A549 (cell line): ENCODE results near the gene CREB5. TPM values are rescaled to one million over a fixed set of nuclear protein-coding genes. Genes with fewer than 3 reads are reported as not detected.

ENCODE experiments used
- ATAC-seq, 2 experiments: fragments of 200-7000 bp in 1 of 2; fragments of >200 bp in 1 of 2; cut with Nextera tagmentation in 1 of 2; cut with Tn5 transposase in 1 of 2; 3 replicates each; pipeline versions ENCODE4 v1.8.0 to v1.9.1; 2018 to 2020; ENCODE audit warnings: mild to moderate bottlenecking in 1 of 2, moderate library complexity in 1 of 2
- CTCF ChIA-PET: fragments of 300-600 bp; sonication (Branson Sonifier 250); formaldehyde crosslinking; extraction: SDS; loops from one replicate; lab custom pipeline; 2021; ENCODE audit warnings: antibody characterized with exemption, inconsistent platforms; lab: Yijun Ruan, JAX
- POLR2A ChIA-PET: fragments of 350-600 bp; formaldehyde crosslinking; extraction: SDS; loops from one replicate; lab custom pipeline; 2021; ENCODE audit warnings: antibody characterized with exemption, inconsistent platforms; lab: Yijun Ruan, JAX
- DNase-seq, 2 experiments: peaks; one replicate each; pipeline versions ENCODE4 v3.0.0 to v3.0.0-alpha.2; 2011 to 2016; ENCODE audit warnings: low read depth in 1 of 2, low spot score in 1 of 2
- FAIRE-seq: peaks from 2 replicates; lab custom pipeline; 2011; peaks lifted over from hg19 to GRCh38; lab: Jason Lieb, UNC
- H3K27ac ChIP-seq, 2 experiments: fragments of >200 bp; sonication (Bioruptor Twin); formaldehyde crosslinking; 3 replicates each; pipeline ENCODE4 v1.5.1; 2016 to 2017
- H3K4me1 ChIP-seq: fragments of >200 bp; sonication (Bioruptor Twin); formaldehyde crosslinking; 3 replicates; pipeline ENCODE4 v1.6.1; 2016
- H3K4me2 ChIP-seq: fragments of >200 bp; sonication (Bioruptor Twin); formaldehyde crosslinking; 3 replicates; pipeline ENCODE4 v1.6.1; 2016
- H3K4me3 ChIP-seq: fragments of >200 bp; sonication (Bioruptor Twin); formaldehyde crosslinking; 3 replicates; pipeline ENCODE4 v1.5.1; 2016
- H3K9me3 ChIP-seq: fragments of >200 bp; sonication (Bioruptor Twin); formaldehyde crosslinking; 3 replicates; pipeline ENCODE4 v1.6.1; 2016
- CBX8 ChIP-seq: fragments of 200-600 bp; sonication (generic); IDR thresholded peaks from 2 replicates; pipeline ENCODE4 v1.6.1; 2016
- CHD2 ChIP-seq: fragments of 150-350 bp; IDR thresholded peaks from 2 replicates; pipeline ENCODE4 v1.6.1; 2014; ENCODE audit warnings: low read length; ENCODE audit not compliant: partially characterized antibody
- EHF ChIP-seq: fragments of 250-450 bp; sonication (Bioruptor Pico); IDR thresholded peaks from 2 replicates; pipeline ENCODE4 v1.5.0; 2020; ENCODE audit warnings: mild to moderate bottlenecking
- EHMT2 ChIP-seq: fragments of 200-600 bp; sonication (generic); IDR thresholded peaks from 2 replicates; pipeline ENCODE4 v1.6.1; 2016; ENCODE audit warnings: antibody characterized with exemption, low read depth, mild to moderate bottlenecking, moderate library complexity
- EP300 ChIP-seq, 2 experiments: fragments of >200 bp; sonication (Bioruptor Twin); formaldehyde crosslinking; IDR thresholded peaks; 2 replicates in 1 of 2; 3 replicates in 1 of 2; pipeline ENCODE4 v1.6.1; 2016 to 2017
- ESRRA ChIP-seq: fragments of 150-350 bp; IDR thresholded peaks from 2 replicates; pipeline ENCODE4 v1.6.1; 2014; ENCODE audit warnings: mild to moderate bottlenecking, low read length, borderline replicate concordance
- FOXS1 ChIP-seq: fragments of 250-450 bp; sonication (Bioruptor Pico); IDR thresholded peaks from 2 replicates; pipeline ENCODE4 v1.5.0; 2020; ENCODE audit warnings: mild to moderate bottlenecking, moderate library complexity
- HES2 ChIP-seq: fragments of >200 bp; sonication (Bioruptor Twin); formaldehyde crosslinking; IDR thresholded peaks from 2 replicates; pipeline ENCODE4 v1.6.1; 2016
- HOXA7 ChIP-seq: fragments of 250-450 bp; sonication (Bioruptor Pico); IDR thresholded peaks from 2 replicates; pipeline ENCODE4 v1.5.0; 2020; ENCODE audit warnings: mild to moderate bottlenecking, moderate library complexity
- JUN ChIP-seq, 2 experiments: fragments of >200 bp; sonication (Bioruptor Twin); formaldehyde crosslinking; IDR thresholded peaks; 2 replicates in 1 of 2; 3 replicates in 1 of 2; pipeline ENCODE4 v1.6.1; 2016 to 2017
- KDM1A ChIP-seq: fragments of 200-600 bp; sonication (generic); IDR thresholded peaks from 2 replicates; pipeline ENCODE4 v1.6.1; 2016; ENCODE audit warnings: low read depth, mild to moderate bottlenecking
- MAFK ChIP-seq: fragments of 450-650 bp; IDR thresholded peaks from 2 replicates; pipeline ENCODE4 v1.6.1; 2014; ENCODE audit not compliant: partially characterized antibody
- MYC ChIP-seq: IDR thresholded peaks from 2 replicates; pipeline ENCODE4 v1.6.1; 2012; ENCODE audit warnings: mild to moderate bottlenecking, inconsistent platforms, low read length, improper control_type of control experiment, borderline replicate concordance
- NFE2L2 ChIP-seq: fragments of 150-350 bp; conservative IDR thresholded peaks from 2 replicates; pipeline ENCODE4 v1.6.1; 2014; ENCODE audit warnings: low read length
- PHF8 ChIP-seq: fragments of 200-600 bp; sonication (generic); IDR thresholded peaks from 2 replicates; pipeline ENCODE4 v1.6.1; 2016; ENCODE audit warnings: low read depth, mild to moderate bottlenecking, antibody characterized with exemption, moderate library complexity, borderline replicate concordance
- RAD21 ChIP-seq, 2 experiments: fragments of >200 bp in 1 of 2; sonication (Bioruptor Twin) in 1 of 2; formaldehyde crosslinking in 1 of 2; IDR thresholded peaks in 1 of 2; conservative IDR thresholded peaks in 1 of 2; 2 replicates in 1 of 2; 3 replicates in 1 of 2; pipeline ENCODE4 v1.6.1; 2012 to 2018; ENCODE audit warnings: inconsistent platforms in 1 of 2
- RARB ChIP-seq: fragments of 250-450 bp; sonication (Bioruptor Pico); IDR thresholded peaks from 2 replicates; pipeline ENCODE4 v1.8.0; 2021; ENCODE audit warnings: mild to moderate bottlenecking, moderate library complexity
- REST ChIP-seq: fragments of 200-600 bp; sonication (generic); IDR thresholded peaks from 2 replicates; pipeline ENCODE4 v1.6.1; 2016; ENCODE audit warnings: antibody characterized with exemption, mild to moderate bottlenecking, moderate library complexity
- RFX5 ChIP-seq: fragments of 450-650 bp; IDR thresholded peaks from 2 replicates; pipeline ENCODE4 v1.7.1; 2014; ENCODE audit warnings: antibody characterized with exemption, mild to moderate bottlenecking, moderate library complexity
- SMC3 ChIP-seq: fragments of >200 bp; sonication (Bioruptor Twin); formaldehyde crosslinking; IDR thresholded peaks from 3 replicates; pipeline ENCODE4 v1.6.1; 2018; ENCODE audit warnings: inconsistent platforms
- SREBF2 ChIP-seq: fragments of 450-650 bp; IDR thresholded peaks from 2 replicates; pipeline ENCODE4 v1.6.1; 2014; ENCODE audit warnings: mild to moderate bottlenecking, moderate library complexity
- TFCP2L1 ChIP-seq: fragments of 250-450 bp; sonication (Bioruptor Pico); IDR thresholded peaks from 2 replicates; pipeline ENCODE4 v1.5.0; 2021; ENCODE audit warnings: mild to moderate bottlenecking
- TP53 ChIP-seq: fragments of 250-450 bp; sonication (Bioruptor Pico); IDR thresholded peaks from 2 replicates; pipeline ENCODE4 v1.5.0; 2021; ENCODE audit warnings: mild to moderate bottlenecking, moderate library complexity
- ZC3H11A ChIP-seq: fragments of 450-650 bp; IDR thresholded peaks from 2 replicates; pipeline ENCODE4 v1.6.1; 2014; ENCODE audit warnings: antibody characterized with exemption, mild to moderate bottlenecking
- ZFP36 ChIP-seq: fragments of 450-650 bp; IDR thresholded peaks from 2 replicates; pipeline ENCODE4 v1.6.1; 2014; ENCODE audit warnings: borderline replicate concordance; ENCODE audit not compliant: partially characterized antibody
- WGBS: methylation state at CpG from one replicate; pipeline ENCODE4 v1.1.6; 2017; ENCODE audit errors: missing lambda C conversion rate; 5-methylcytosine and 5-hydroxymethylcytosine counted together
- polyA plus RNA-seq, 4 experiments: library from polyadenylated mRNA; depleted of rRNA in 3 of 4; stranded (reverse); fragments of >200 nt; fragmentation: RNase III in 1 of 4; extraction: RNeasy Plus Mini Kit Qiagen cat#74134 plus additional on column Dnase treatment in 1 of 4; gene quantifications; 2 replicates in 3 of 4; 3 replicates in 1 of 4; pipeline ENCODE4 v1.2.3, GENCODE V29; 2011 to 2017
- TF ChIP-seq, protein P1 (sequence below): fragments of >200 bp; sonication (Bioruptor Twin); formaldehyde crosslinking; IDR thresholded peaks from 3 replicates; pipeline ENCODE4 v1.5.1; 2016
- TF ChIP-seq, protein P2 (sequence below): fragments of 250-450 bp; sonication (Bioruptor Pico); IDR thresholded peaks from 2 replicates; pipeline ENCODE4 v1.5.0; 2020; ENCODE audit warnings: low read depth, mild to moderate bottlenecking, moderate library complexity

Gene CREB5
- polyA plus RNA-seq, 2 of the 4 experiments (the other 2 are of a cell fraction), result 0.61 to 1.5 TPM

- no peak for TF ChIP-seq SMC3
- TF ChIP-seq EHMT2, result no peak
- TF ChIP-seq EHF (CRISPR knock-in tag), result no peak
- ATAC-seq, result no peak
Observed at GRCh38 chr7:28530175-28530802, 118.0 kb downstream of the CREB5 start.

GRCh38 chr7:28530803-28531175 is 118.5 kb downstream of the CREB5 start:
- POLR2A ChIA-PET, result no interaction called here
- peaks cover 14% of the 10 kb centered on the region for H3K4me1 ChIP-seq
- FAIRE-seq (no peak), ATAC-seq (no peak), DNase-seq (no peak)
- H3K4me3 ChIP-seq, result no peak overlapping the region
- H3K4me2 ChIP-seq, result no peak overlapping the region
- TF ChIP-seq TP53 (CRISPR knock-in tag), result no peak
- TF ChIP-seq PHF8, result no peak
- TF ChIP-seq, protein P1, sequence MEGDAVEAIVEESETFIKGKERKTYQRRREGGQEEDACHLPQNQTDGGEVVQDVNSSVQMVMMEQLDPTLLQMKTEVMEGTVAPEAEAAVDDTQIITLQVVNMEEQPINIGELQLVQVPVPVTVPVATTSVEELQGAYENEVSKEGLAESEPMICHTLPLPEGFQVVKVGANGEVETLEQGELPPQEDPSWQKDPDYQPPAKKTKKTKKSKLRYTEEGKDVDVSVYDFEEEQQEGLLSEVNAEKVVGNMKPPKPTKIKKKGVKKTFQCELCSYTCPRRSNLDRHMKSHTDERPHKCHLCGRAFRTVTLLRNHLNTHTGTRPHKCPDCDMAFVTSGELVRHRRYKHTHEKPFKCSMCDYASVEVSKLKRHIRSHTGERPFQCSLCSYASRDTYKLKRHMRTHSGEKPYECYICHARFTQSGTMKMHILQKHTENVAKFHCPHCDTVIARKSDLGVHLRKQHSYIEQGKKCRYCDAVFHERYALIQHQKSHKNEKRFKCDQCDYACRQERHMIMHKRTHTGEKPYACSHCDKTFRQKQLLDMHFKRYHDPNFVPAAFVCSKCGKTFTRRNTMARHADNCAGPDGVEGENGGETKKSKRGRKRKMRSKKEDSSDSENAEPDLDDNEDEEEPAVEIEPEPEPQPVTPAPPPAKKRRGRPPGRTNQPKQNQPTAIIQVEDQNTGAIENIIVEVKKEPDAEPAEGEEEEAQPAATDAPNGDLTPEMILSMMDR, result no peak
- TF ChIP-seq NFE2L2, result no peak
- TF ChIP-seq ESRRA, result no peak
- TF ChIP-seq, protein P2, sequence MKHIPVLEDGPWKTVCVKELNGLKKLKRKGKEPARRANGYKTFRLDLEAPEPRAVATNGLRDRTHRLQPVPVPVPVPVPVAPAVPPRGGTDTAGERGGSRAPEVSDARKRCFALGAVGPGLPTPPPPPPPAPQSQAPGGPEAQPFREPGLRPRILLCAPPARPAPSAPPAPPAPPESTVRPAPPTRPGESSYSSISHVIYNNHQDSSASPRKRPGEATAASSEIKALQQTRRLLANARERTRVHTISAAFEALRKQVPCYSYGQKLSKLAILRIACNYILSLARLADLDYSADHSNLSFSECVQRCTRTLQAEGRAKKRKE (CRISPR knock-in tag), result no peak
- TF ChIP-seq KDM1A, result no peak
- no peak for TF ChIP-seq JUN (IDR thresholded peaks at IDR 0.05)
- no peak for TF ChIP-seq HOXA7 (CRISPR knock-in tag)
- TF ChIP-seq SREBF2, result no peak
- TF ChIP-seq ZC3H11A, result no peak
- CTCF ChIA-PET, result interaction anchor here (0.9 kb wide), 1 partner anchor 8 kb away, joined by 3 read pairs; no protein-coding TSS in a partner anchor
- no peak overlapping the region for H3K27ac ChIP-seq
- 33% methylated on average over 4 of the region's 4 CpGs for WGBS
- H3K9me3 ChIP-seq, result no peaks in the 10 kb centered on the region

More at GRCh38 chr7:28530175-28530802, 118.0 kb downstream of the CREB5 start:
- FAIRE-seq, result no peak
- H3K4me3 ChIP-seq, result no peak overlapping the region
- ChIA-PET POLR2A (no interaction called here), CTCF (interaction anchor here (0.9 kb wide), 1 partner anchor 8 kb away, joined by 3 read pairs; no protein-coding TSS in a partner anchor)
- H3K27ac ChIP-seq, result no peak overlapping the region
- DNase-seq, result no peak
- WGBS, result 69% methylated on average over 11 of the region's 12 CpGs
- no peak overlapping the region for H3K4me2 ChIP-seq
- H3K9me3 ChIP-seq, result no peaks in the 10 kb centered on the region
- peaks cover 14% of the 10 kb centered on the region for H3K4me1 ChIP-seq

GRCh38 chr7:28531291-28531690 is 119.0 kb downstream of the CREB5 start:
- TF ChIP-seq MAFK, result no peak
- no peak for TF ChIP-seq ZC3H11A
- no peak for TF ChIP-seq HES2
- TF ChIP-seq CHD2, result no peak
- no peak for TF ChIP-seq HOXA7 (CRISPR knock-in tag)
- TF ChIP-seq NFE2L2, result no peak
- TF ChIP-seq MYC, result no peak
- TF ChIP-seq PHF8, result no peak
- TF ChIP-seq TFCP2L1, result no peak
- no peak for TF ChIP-seq RFX5
- no peak for TF ChIP-seq RAD21 (conservative IDR thresholded peaks at IDR 0.05 in 1 of 2, IDR thresholded peaks at IDR 0.05 in 1 of 2)
- no peak for TF ChIP-seq REST
- TF ChIP-seq ZFP36, result no peak
- no peak for TF ChIP-seq FOXS1 (CRISPR knock-in tag)
- TF ChIP-seq CBX8, result no peak
- no peak for TF ChIP-seq JUN (IDR thresholded peaks at IDR 0.05)
- no peak for TF ChIP-seq RARB (CRISPR knock-in tag)
- no peak for TF ChIP-seq TP53 (CRISPR knock-in tag)
- no peak for TF ChIP-seq EP300 (IDR thresholded peaks at IDR 0.05)
- TF ChIP-seq, all 56 proteins: peak for 0
- no peaks in the 10 kb centered on the region for H3K9me3 ChIP-seq
- no peak overlapping the region for H3K4me3 ChIP-seq
- ChIA-PET CTCF (no interaction called here), POLR2A (no interaction called here)
- H3K4me2 ChIP-seq, result no peak overlapping the region
- H3K27ac ChIP-seq, result no peak overlapping the region
- no peak for ATAC-seq
- 67% methylated on average over 3 of the region's 3 CpGs for WGBS
- FAIRE-seq, result no peak
- no peak for DNase-seq
- H3K4me1 ChIP-seq, result peaks cover 14% of the 10 kb centered on the region
